BJ (cell line): Measurements from ENCODE around the gene HS3ST5. TPM values are rescaled to one million over a fixed set of nuclear protein-coding genes. Genes with fewer than 3 reads are reported as not detected.
"Not testable (repeated sequence)": the region's sequence is repeated elsewhere in the genome, so short reads cannot be mapped to it uniquely, and the experiment has no call there.

Experiments used
- CTCF ChIA-PET: fragments of 350-600 bp; formaldehyde crosslinking; extraction: SDS; loops from one replicate; lab custom pipeline; 2021; ENCODE audit warnings: antibody characterized with exemption, inconsistent platforms; lab: Yijun Ruan, JAX
- POLR2A ChIA-PET: fragments of 300-600 bp; sonication (Branson Sonifier 250); formaldehyde crosslinking; extraction: SDS; loops from one replicate; lab custom pipeline; 2021; ENCODE audit warnings: antibody characterized with exemption; lab: Charles Lee
- DNase-seq: peaks from one replicate; pipeline ENCODE4 v3.0.0-alpha.2; 2011; ENCODE audit warnings: low read depth
- H3K27me3 ChIP-seq: 2 replicates; pipeline ENCODE4 v1.6.0; 2011; ENCODE audit warnings: low read length; ENCODE audit not compliant: control insufficient read depth, insufficient read depth
- H3K36me3 ChIP-seq: 2 replicates; pipeline ENCODE4 v1.5.1; 2011; ENCODE audit warnings: low read length; ENCODE audit not compliant: control insufficient read depth, insufficient read depth
- H3K4me3 ChIP-seq: 2 replicates; pipeline ENCODE4 v1.5.1; 2011; ENCODE audit warnings: low read depth, mild to moderate bottlenecking, control low read depth, low read length
- CTCF ChIP-seq: IDR thresholded peaks from 2 replicates; pipeline ENCODE4 v1.5.1; 2011; ENCODE audit warnings: low read depth, mild to moderate bottlenecking, control low read depth, inconsistent platforms, low read length, moderate library complexity; ENCODE audit not compliant: insufficient read depth
- polyA plus RNA-seq: library from polyadenylated mRNA; depleted of rRNA; stranded (reverse); fragments of >200 nt; gene quantifications from 2 replicates; pipeline ENCODE4 v1.2.3, GENCODE V29; 2011

Gene HS3ST5
- polyA plus RNA-seq, 1 experiment = not detected

GRCh38 chr6:114052141-114052540, 290.7 kb downstream of the HS3ST5 start:
- POLR2A ChIA-PET = no interaction called here
- no peak overlapping the region for H3K4me3 ChIP-seq
- no peak for DNase-seq
- no peaks in the 10 kb centered on the region for H3K27me3 ChIP-seq
- TF ChIP-seq CTCF = no peak
- CTCF ChIA-PET = no interaction called here
- no peaks in the 10 kb centered on the region for H3K36me3 ChIP-seq

- H3K4me3 ChIP-seq = no peak overlapping the region
- H3K27me3 ChIP-seq = no peaks in the 10 kb centered on the region
- H3K36me3 ChIP-seq = no peaks in the 10 kb centered on the region
- TF ChIP-seq CTCF = no peak
- CTCF ChIA-PET = interaction anchor here (0.7 kb wide), 1 partner anchor 23 kb away, joined by 3 read pairs; no protein-coding TSS in a partner anchor
- POLR2A ChIA-PET = no interaction called here
- no peak for DNase-seq
Measured at GRCh38 chr6:114051031-114051430, 291.8 kb downstream of the HS3ST5 start.

- DNase-seq = no peak
- TF ChIP-seq CTCF = no peak
- POLR2A ChIA-PET = interaction anchor here (0.6 kb wide), 1 partner anchor 8 kb away, joined by 4 read pairs; no protein-coding TSS in a partner anchor
- H3K4me3 ChIP-seq = no peak overlapping the region
- no peaks in the 10 kb centered on the region for H3K36me3 ChIP-seq
- H3K27me3 ChIP-seq = no peaks in the 10 kb centered on the region
- CTCF ChIA-PET = interaction anchor here (1.2 kb wide), 1 partner anchor 55 kb away, joined by 4 read pairs; no protein-coding TSS in a partner anchor
Measured at GRCh38 chr6:114049367-114049966, 293.4 kb downstream of the HS3ST5 start.

GRCh38 chr6:114044566-114044965, 298.3 kb downstream of the HS3ST5 start:
- POLR2A ChIA-PET, H3K4me3 ChIP-seq, H3K36me3 ChIP-seq, DNase-seq, H3K27me3 ChIP-seq: not testable (repeated sequence)
- CTCF ChIA-PET = interaction anchor here (1.1 kb wide), 1 partner anchor 19 kb away, joined by 4 read pairs; no protein-coding TSS in a partner anchor

GRCh38 chr6:114042267-114043016, 300.4 kb downstream of the HS3ST5 start:
- H3K4me3 ChIP-seq = no peak overlapping the region
- TF ChIP-seq CTCF = no peak
- H3K27me3 ChIP-seq = no peaks in the 10 kb centered on the region
- no peaks in the 10 kb centered on the region for H3K36me3 ChIP-seq
- no peak for DNase-seq
- CTCF ChIA-PET = interaction anchor here (1.2 kb wide), 1 partner anchor 26 kb away, joined by 3 read pairs; no protein-coding TSS in a partner anchor
- POLR2A ChIA-PET = no interaction called here
